GM12874 (cell line): ENCODE data around the gene RSPO4.

Experiments
- TF ChIP-seq, protein P1 (sequence below): IDR thresholded peaks from 2 replicates; pipeline ENCODE4 v1.5.1; 2011; ENCODE audit warnings: low read depth, mild to moderate bottlenecking, control low read depth, low read length, moderate library complexity; ENCODE audit not compliant: insufficient read depth

RSPO4 gene

DNA sequence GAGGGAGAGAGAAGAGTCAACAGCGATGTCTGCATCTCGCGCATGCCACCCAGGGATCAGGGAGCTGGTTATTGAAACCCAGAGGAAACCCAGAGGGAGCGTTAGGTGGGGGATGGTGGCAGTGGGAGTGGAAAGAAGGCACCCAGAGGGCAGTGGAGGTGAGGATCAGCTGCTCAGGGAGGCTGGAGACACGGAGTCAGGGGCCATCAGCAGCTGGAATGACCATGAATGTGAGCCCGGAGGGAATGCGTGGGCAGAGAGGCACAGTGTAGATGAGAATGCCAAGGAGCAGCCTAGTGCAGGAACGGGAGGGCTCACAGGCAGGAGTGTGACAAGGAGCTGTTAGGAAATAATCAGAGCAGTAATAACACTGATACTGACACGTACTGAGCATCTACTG, 36.2 kb downstream of the RSPO4 start:
- TF ChIP-seq, protein P1, sequence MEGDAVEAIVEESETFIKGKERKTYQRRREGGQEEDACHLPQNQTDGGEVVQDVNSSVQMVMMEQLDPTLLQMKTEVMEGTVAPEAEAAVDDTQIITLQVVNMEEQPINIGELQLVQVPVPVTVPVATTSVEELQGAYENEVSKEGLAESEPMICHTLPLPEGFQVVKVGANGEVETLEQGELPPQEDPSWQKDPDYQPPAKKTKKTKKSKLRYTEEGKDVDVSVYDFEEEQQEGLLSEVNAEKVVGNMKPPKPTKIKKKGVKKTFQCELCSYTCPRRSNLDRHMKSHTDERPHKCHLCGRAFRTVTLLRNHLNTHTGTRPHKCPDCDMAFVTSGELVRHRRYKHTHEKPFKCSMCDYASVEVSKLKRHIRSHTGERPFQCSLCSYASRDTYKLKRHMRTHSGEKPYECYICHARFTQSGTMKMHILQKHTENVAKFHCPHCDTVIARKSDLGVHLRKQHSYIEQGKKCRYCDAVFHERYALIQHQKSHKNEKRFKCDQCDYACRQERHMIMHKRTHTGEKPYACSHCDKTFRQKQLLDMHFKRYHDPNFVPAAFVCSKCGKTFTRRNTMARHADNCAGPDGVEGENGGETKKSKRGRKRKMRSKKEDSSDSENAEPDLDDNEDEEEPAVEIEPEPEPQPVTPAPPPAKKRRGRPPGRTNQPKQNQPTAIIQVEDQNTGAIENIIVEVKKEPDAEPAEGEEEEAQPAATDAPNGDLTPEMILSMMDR = no peak

GRCh38 chr20:963795-964194, 38.3 kb downstream of the RSPO4 start:
- TF ChIP-seq, protein P1 = no peak

DNA sequence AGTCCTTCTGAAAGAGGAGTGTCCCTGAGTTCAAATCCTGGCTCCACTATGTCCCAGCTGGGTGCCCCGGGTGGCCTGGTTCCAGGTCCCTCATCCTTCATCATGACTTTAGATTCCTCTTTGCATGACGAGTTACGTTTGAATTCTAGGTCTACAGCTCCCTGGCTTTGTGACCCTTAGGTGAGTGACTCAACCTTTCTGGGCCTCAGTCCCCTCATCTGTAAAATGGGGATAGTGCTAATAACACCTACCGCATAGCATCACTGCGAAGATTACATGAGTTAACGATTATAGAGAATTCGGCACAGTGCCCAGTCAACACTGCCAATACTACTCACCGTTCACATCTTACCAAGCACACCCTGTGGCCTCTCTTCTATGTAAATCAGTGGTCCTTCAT, 39.4 kb downstream of the RSPO4 start:
- TF ChIP-seq, protein P1 = no peak

DNA sequence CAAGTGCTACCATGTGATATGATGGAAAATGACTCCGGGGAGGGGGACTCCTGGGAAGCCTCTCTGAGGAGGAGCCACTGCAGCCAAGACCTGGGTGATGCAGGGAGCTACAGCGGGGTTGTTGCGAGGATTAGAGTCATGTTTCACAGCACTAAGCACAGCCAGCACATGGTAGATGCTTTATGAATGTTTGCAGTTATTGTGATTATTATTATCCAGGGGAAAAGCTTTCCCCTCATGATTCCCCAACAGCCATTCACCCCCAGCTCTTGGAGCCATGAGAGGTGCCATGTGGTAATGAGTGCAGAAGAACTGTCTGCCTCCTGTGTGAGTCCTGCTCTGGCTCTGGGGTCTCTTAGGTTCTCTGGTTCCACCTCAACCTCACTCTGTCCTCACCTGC, 39.9 kb downstream of the RSPO4 start:
- TF ChIP-seq, protein P1 = no peak

DNA sequence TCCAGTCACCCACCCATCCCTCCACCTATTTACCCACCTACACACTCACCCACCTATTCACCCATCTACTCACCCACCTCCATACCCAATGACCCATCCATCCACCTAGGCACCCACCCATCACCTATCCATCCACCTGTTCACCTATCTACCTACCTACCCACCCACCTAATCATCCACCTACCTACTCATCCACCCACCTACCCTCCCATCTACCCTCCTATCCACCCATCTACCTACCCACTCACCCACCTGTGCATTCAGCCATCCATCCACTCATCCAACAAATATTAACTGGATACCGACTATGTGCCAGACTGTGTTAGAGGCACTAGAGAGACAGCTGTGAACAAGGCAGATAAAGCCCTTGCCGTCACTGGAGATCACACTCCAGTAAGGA, 40.3 kb downstream of the RSPO4 start:
- TF ChIP-seq, protein P1 = no peak

DNA sequence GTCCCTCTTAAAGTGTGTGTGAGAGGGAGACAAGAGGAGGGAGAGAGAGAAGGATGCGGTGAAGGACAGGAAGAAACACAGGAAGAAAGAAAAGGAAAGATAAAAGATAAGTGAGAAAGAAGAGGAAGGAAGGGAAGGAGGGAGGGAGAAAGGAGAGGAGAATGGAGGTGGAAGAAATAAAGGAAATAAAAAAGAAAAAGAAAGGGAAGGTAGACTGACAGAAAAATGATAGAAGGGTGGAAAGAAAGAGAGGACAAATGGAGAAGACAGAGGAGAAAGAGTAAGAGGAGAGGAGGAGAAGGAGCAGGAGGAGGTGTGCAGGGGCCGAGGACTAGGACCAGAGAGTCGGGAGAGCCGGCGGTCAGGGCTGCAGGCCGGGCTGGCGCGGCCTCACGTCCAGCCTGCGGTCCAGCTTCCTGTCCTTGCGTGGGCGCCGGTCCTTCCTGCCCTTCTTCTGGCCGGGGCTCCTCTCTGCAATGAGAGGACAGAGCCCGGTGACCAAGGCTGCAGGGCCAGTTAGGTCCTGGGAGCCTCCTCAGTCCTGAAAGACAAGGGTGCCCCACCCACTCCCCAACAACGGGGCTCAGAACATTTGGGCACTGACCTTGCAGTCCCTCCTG, 42.0 kb downstream of the RSPO4 start:
- TF ChIP-seq, protein P1 = no peak

- TF ChIP-seq, protein P1 = no peak
These were observed 42.9 kb downstream of the RSPO4 start for GRCh38 chr20:958936-959815.
